Measurements from ENCODE around the gene B3GALNT2. TPM values are rescaled to one million over a fixed set of nuclear protein-coding genes. Genes with fewer than 3 reads are reported as not detected.

Gene B3GALNT2
- total RNA-seq, 2 donors from 2014 or later: 17.7 to 24.9 TPM

GRCh38 chr1:235404190-235404589, 100.1 kb downstream of the B3GALNT2 start:
- Histone ChIP-seq H3K9ac (ENCODE audit: low read depth in 2 of 2, low read length in 2 of 2) (no peak overlapping the region), H3K36me3 (no peaks in the 10 kb centered on the region), H3K27ac (no peak overlapping the region), H3K27me3 (no peaks in the 10 kb centered on the region), H3K4me1 (no peaks in the 10 kb centered on the region), H3K4me3 (no peak overlapping the region), H3K9me3 (no peaks in the 10 kb centered on the region)
- DNase-seq: no peak
- TF ChIP-seq CTCF (IDR thresholded peaks at IDR 0.05): no peak
- intact Hi-C loops (cut with DNase I): no loop called here

- TF ChIP-seq CTCF (IDR thresholded peaks at IDR 0.05): no peak
- Histone ChIP-seq H3K9ac (ENCODE audit: low read depth in 2 of 2, low read length in 2 of 2) (no peak overlapping the region), H3K27me3 (no peaks in the 10 kb centered on the region), H3K4me3 (no peak overlapping the region), H3K27ac (no peak overlapping the region), H3K4me1 (no peaks in the 10 kb centered on the region), H3K36me3 (no peaks in the 10 kb centered on the region), H3K9me3 (no peaks in the 10 kb centered on the region)
- intact Hi-C loops (cut with DNase I): no loop called here
- no peak for DNase-seq
Measured at GRCh38 chr1:235403593-235403992, 100.7 kb downstream of the B3GALNT2 start.

GRCh38 chr1:235402457-235403200, 101.6 kb downstream of the B3GALNT2 start:
- Histone ChIP-seq H3K4me3 (no peak overlapping the region), H3K9me3 (no peaks in the 10 kb centered on the region), H3K27ac (no peak overlapping the region), H3K4me1 (no peaks in the 10 kb centered on the region), H3K27me3 (no peaks in the 10 kb centered on the region), H3K9ac (ENCODE audit: low read depth in 2 of 2, low read length in 2 of 2) (no peak overlapping the region), H3K36me3 (no peaks in the 10 kb centered on the region)
- intact Hi-C loops (cut with DNase I): no loop called here
- no peak for TF ChIP-seq CTCF (IDR thresholded peaks at IDR 0.05)
- DNase-seq: no peak

- H3K36me3 ChIP-seq: no peaks in the 10 kb centered on the region
- DNase-seq: no peak
- no peaks in the 10 kb centered on the region for H3K9me3 ChIP-seq
- no peak for TF ChIP-seq CTCF (IDR thresholded peaks at IDR 0.05)
- intact Hi-C loops (cut with DNase I): no loop called here
- H3K4me3 ChIP-seq: no peak overlapping the region
- no peak overlapping the region for H3K27ac ChIP-seq
- H3K27me3 ChIP-seq: no peaks in the 10 kb centered on the region
- no peak overlapping the region for H3K9ac ChIP-seq (ENCODE audit: low read depth in 2 of 2, low read length in 2 of 2)
- no peaks in the 10 kb centered on the region for H3K4me1 ChIP-seq
Measured at GRCh38 chr1:235401251-235401650, 103.0 kb downstream of the B3GALNT2 start.

Other genes starting within 250 kb of the B3GALNT2 start
- gene ARID4B, start 176.3 kb downstream of the B3GALNT2 start, total RNA-seq: 10 to 100 TPM; 27.0 to 31.0 TPM
- 10 to 100 TPM; 26.2 to 38.9 TPM for gene GGPS1, start 175.9 kb downstream of the B3GALNT2 start, total RNA-seq
- gene TBCE, start 137.0 kb downstream of the B3GALNT2 start, total RNA-seq: 10 to 100 TPM; 12.6 to 22.7 TPM
- 10 to 100 TPM in 1 of 2 donors, 1 to 10 TPM in 1; 6.9 to 10.0 TPM for gene GNG4, start 145.3 kb upstream of the B3GALNT2 start, total RNA-seq